Measurements from ENCODE around the gene CASR. TPM values are rescaled to one million over a fixed set of nuclear protein-coding genes. Genes with fewer than 3 reads are reported as not detected.
"Not testable (repeated sequence)": the region's sequence is repeated elsewhere in the genome, so short reads cannot be mapped to it uniquely, and the experiment has no call there.

The CASR gene
- total RNA-seq (not detected), polyA plus RNA-seq (under 1 TPM in 2 of 4 donors, not detected in 2; 0.16 to 0.45 TPM)

DNA sequence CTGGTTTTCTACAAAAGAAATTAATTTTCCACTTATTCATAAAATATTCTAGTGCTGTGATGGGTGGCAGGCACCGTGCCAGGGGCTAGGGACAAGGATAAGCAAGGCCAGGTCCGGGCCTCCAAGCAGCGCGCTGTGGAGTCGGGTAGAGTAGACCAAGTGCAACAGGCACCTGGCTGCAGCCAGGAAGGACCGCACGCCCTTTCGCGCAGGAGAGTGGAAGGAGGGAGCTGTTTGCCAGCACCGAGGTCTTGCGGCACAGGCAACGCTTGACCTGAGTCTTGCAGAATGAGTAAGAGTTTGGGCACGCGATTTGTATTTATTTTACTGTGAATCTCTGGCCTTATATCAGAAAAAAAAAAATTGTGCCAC lies at the start of gene CASR:
CASR (plus strand) TSS at position 148 of the 372 bp plus-strand sequence. CDS start 70,522 bp downstream, outside the sequence.
- no peak within 1 kb of the TSS for H3K4me3 ChIP-seq (ENCODE audit: low read depth, low read length)
- ATAC-seq (ENCODE audit: low read depth in 2 of 2) (no peak), DNase-seq (peak in 1 of 3 donors; percentile 11)
- Mint-ChIP-seq H3K36me3 (no peaks in the 10 kb centered on the region), H3K27me3 (peaks cover 75% of the 10 kb centered on the region), H3K9me3 (peaks cover 0 to 5% (median 0%) of the 10 kb centered on the region in 7 donors), H3K4me1 (peaks cover 0 to 2% (median 0%) of the 10 kb centered on the region in 4 donors), H3K27ac (no peak within 1 kb of the TSS), H3K4me3 (peak within 1 kb of the TSS in 1 of 4 donors; percentile 42)
- no peaks in the 10 kb centered on the region for H3K36me3 ChIP-seq (ENCODE audit: control insufficient read depth, insufficient read depth, low read length)
- peaks cover 28% of the 10 kb centered on the region for H3K27me3 ChIP-seq (ENCODE audit: control insufficient read depth, insufficient read depth, low read length)
- no peaks in the 10 kb centered on the region for H3K4me1 ChIP-seq (ENCODE audit: control insufficient read depth, insufficient read depth, low read length, poor library complexity, severe bottlenecking)
- no peaks in the 10 kb centered on the region for H3K9me3 ChIP-seq (ENCODE audit: control insufficient read depth in 2 of 2, low read length in 2 of 2)
- no peak within 1 kb of the TSS for H3K27ac ChIP-seq (ENCODE audit: insufficient read depth, low read length, poor library complexity, severe bottlenecking)

DNA sequence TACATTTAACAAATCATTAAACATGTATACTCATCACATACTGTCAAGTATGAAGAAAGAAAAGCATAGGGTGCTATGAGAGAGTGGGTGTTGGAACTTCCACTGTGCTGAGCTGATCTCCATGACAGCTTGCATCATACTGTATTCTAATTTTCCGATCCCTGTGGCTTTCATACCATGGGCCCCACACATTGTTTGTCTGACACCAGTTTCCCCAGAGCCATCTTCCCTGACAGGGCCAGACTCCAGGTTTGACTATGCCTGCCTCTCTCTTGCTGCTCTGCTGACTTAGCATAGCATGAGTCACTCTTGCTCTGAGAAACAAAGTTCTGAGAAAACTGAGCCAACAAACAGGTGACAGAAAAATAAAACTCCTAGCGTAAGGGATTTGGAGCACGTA lies 37.0 kb upstream of the CASR start:
- no peaks in the 10 kb centered on the region for H3K4me1 Mint-ChIP-seq
- Histone ChIP-seq H3K4me3 (ENCODE audit: low read depth, low read length) (no peak overlapping the region), H3K9me3 (ENCODE audit: control insufficient read depth in 2 of 2, low read length in 2 of 2) (no peaks in the 10 kb centered on the region), H3K27ac (ENCODE audit: insufficient read depth, low read length, poor library complexity, severe bottlenecking) (no peak overlapping the region), H3K27me3 (ENCODE audit: control insufficient read depth, insufficient read depth, low read length) (peaks cover 3% of the 10 kb centered on the region), H3K36me3 (ENCODE audit: control insufficient read depth, insufficient read depth, low read length) (no peaks in the 10 kb centered on the region), H3K4me1 (ENCODE audit: control insufficient read depth, insufficient read depth, low read length, poor library complexity, severe bottlenecking) (no peaks in the 10 kb centered on the region)
- ATAC-seq (ENCODE audit: low read depth in 2 of 2) (no peak), DNase-seq (peak in 1 of 3 donors; percentile 86)
- H3K27me3 Mint-ChIP-seq: no peaks in the 10 kb centered on the region
- H3K4me3 Mint-ChIP-seq: no peak overlapping the region
- peaks cover 0 to 8% (median 4%) of the 10 kb centered on the region in 7 donors for H3K9me3 Mint-ChIP-seq
- H3K36me3 Mint-ChIP-seq: no peaks in the 10 kb centered on the region
- peak overlapping the region in 1 of 3 donors; percentile 42 for H3K27ac Mint-ChIP-seq

GRCh38 chr3:122148941-122149627 lies 34.4 kb upstream of the CASR start:
- H3K36me3 ChIP-seq (ENCODE audit: control insufficient read depth, insufficient read depth, low read length): no peaks in the 10 kb centered on the region
- no peak overlapping the region for H3K27ac ChIP-seq (ENCODE audit: insufficient read depth, low read length, poor library complexity, severe bottlenecking)
- peaks cover 3% of the 10 kb centered on the region for H3K27me3 ChIP-seq (ENCODE audit: control insufficient read depth, insufficient read depth, low read length)
- Mint-ChIP-seq H3K27me3 (no peaks in the 10 kb centered on the region), H3K9me3 (peaks cover 0 to 11% (median 5%) of the 10 kb centered on the region in 7 donors), H3K4me3 (no peak overlapping the region), H3K36me3 (no peaks in the 10 kb centered on the region), H3K27ac (no peak overlapping the region), H3K4me1 (no peaks in the 10 kb centered on the region)
- no peak overlapping the region for H3K4me3 ChIP-seq (ENCODE audit: low read depth, low read length)
- ATAC-seq (ENCODE audit: low read depth in 2 of 2) (no peak), DNase-seq (peak in 1 of 3 donors; percentile 33)
- peaks cover 4 to 9% of the 10 kb centered on the region in 2 experiments for H3K9me3 ChIP-seq (ENCODE audit: control insufficient read depth in 2 of 2, low read length in 2 of 2)
- H3K4me1 ChIP-seq (ENCODE audit: control insufficient read depth, insufficient read depth, low read length, poor library complexity, severe bottlenecking): no peaks in the 10 kb centered on the region

- Histone ChIP-seq H3K36me3 (ENCODE audit: control insufficient read depth, insufficient read depth, low read length) (no peaks in the 10 kb centered on the region), H3K27ac (ENCODE audit: insufficient read depth, low read length, poor library complexity, severe bottlenecking) (no peak overlapping the region), H3K27me3 (ENCODE audit: control insufficient read depth, insufficient read depth, low read length) (no peaks in the 10 kb centered on the region), H3K4me1 (ENCODE audit: control insufficient read depth, insufficient read depth, low read length, poor library complexity, severe bottlenecking) (no peaks in the 10 kb centered on the region), H3K4me3 (ENCODE audit: low read depth, low read length) (no peak overlapping the region), H3K9me3 (ENCODE audit: control insufficient read depth in 2 of 2, low read length in 2 of 2) (peaks cover 10 to 30% of the 10 kb centered on the region in 2 experiments)
- Mint-ChIP-seq H3K36me3 (no peaks in the 10 kb centered on the region), H3K4me1 (no peaks in the 10 kb centered on the region), H3K27ac (no peak overlapping the region), H3K27me3 (no peaks in the 10 kb centered on the region), H3K9me3 (peaks cover 3 to 30% (median 13%) of the 10 kb centered on the region in 7 donors), H3K4me3 (no peak overlapping the region)
- no peak for ATAC-seq (ENCODE audit: low read depth in 2 of 2)
- DNase-seq: no peak
Measured at GRCh38 chr3:122151480-122151879, 32.0 kb upstream of the CASR start.

DNA sequence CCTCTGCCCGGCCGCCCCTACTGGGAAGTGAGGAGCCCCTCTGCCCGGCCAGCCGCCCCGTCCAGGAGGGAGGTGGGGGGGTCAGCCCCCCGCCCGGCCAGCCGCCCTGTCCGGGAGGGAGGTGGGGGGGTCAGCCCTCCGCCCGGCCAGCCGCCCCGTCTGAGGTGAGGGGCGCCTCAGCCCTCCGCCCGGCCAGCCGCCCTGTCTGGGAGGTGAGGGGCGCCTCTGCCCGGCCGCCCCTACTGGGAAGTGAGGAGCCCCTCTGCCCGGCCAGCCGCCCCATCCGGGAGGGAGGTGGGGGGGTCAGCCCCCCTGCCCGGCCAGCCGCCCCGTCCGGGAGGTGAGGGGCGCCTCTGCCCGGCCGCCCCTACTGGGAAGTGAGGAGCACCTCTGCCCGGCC lies 18.5 kb upstream of the CASR start:
- ATAC-seq (ENCODE audit: low read depth in 2 of 2); H3K4me3 Mint-ChIP-seq; H3K27me3 Mint-ChIP-seq; H3K4me3 ChIP-seq (ENCODE audit: low read depth, low read length); H3K27ac Mint-ChIP-seq; H3K27ac ChIP-seq (ENCODE audit: insufficient read depth, low read length, poor library complexity, severe bottlenecking); H3K36me3 Mint-ChIP-seq; H3K4me1 ChIP-seq (ENCODE audit: control insufficient read depth, insufficient read depth, low read length, poor library complexity, severe bottlenecking); H3K36me3 ChIP-seq (ENCODE audit: control insufficient read depth, insufficient read depth, low read length); H3K27me3 ChIP-seq (ENCODE audit: control insufficient read depth, insufficient read depth, low read length); DNase-seq; H3K9me3 ChIP-seq (ENCODE audit: control insufficient read depth in 2 of 2, low read length in 2 of 2); H3K4me1 Mint-ChIP-seq: not testable (repeated sequence)
- peaks cover 2 to 22% (median 4%) of the 10 kb centered on the region in 7 donors for H3K9me3 Mint-ChIP-seq

DNA sequence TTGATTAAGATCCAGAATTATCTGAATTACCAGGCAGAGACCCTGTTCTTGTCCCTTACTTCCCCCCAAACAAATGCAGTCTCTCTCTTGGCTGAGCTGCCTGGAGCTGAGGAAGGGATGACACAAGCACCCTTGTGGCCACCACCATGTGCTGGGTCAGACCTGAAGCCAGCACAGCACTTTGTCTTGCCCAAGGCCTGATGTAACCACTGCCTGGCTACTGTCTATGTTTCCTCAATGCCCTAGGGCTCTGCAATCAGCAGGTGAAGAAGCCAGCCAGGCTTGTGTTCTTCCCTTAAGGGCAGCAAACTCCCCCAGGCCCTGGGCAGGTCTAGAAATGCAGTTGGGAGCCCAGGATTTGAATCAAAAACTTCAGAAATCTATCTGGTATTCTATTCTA lies 15.8 kb upstream of the CASR start:
- Histone ChIP-seq H3K4me1 (ENCODE audit: control insufficient read depth, insufficient read depth, low read length, poor library complexity, severe bottlenecking) (no peaks in the 10 kb centered on the region), H3K4me3 (ENCODE audit: low read depth, low read length) (no peak overlapping the region), H3K36me3 (ENCODE audit: control insufficient read depth, insufficient read depth, low read length) (no peaks in the 10 kb centered on the region), H3K9me3 (ENCODE audit: control insufficient read depth in 2 of 2, low read length in 2 of 2) (no peaks in the 10 kb centered on the region), H3K27me3 (ENCODE audit: control insufficient read depth, insufficient read depth, low read length) (no peaks in the 10 kb centered on the region), H3K27ac (ENCODE audit: insufficient read depth, low read length, poor library complexity, severe bottlenecking) (no peak overlapping the region)
- Mint-ChIP-seq H3K9me3 (peaks cover 0 to 12% (median 3%) of the 10 kb centered on the region in 7 donors), H3K27me3 (no peaks in the 10 kb centered on the region), H3K36me3 (no peaks in the 10 kb centered on the region), H3K27ac (no peak overlapping the region), H3K4me1 (no peaks in the 10 kb centered on the region), H3K4me3 (no peak overlapping the region)
- DNase-seq (no peak), ATAC-seq (ENCODE audit: low read depth in 2 of 2) (no peak)

DNA sequence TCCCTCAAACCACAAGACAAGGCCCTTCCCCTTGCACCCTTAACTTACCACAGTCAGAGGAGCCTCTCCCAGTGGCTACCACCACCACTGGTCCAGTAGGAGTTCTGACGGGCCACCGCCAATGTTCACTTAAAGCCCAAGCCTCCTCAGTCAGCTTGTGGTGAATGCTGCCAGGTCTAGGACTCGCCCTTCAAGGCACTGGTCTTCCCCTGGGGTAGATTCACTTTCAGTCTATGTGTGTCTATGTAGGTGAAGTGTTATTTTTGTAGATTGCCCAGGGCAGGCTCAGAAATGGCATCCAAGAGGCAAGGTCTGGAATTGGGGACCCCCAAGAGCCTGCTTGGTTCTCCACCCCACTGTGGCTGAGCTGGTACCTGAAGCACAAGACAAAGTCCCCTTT lies 15.4 kb upstream of the CASR start:
- H3K4me1 Mint-ChIP-seq: no peaks in the 10 kb centered on the region
- Histone ChIP-seq H3K4me3 (ENCODE audit: low read depth, low read length) (no peak overlapping the region), H3K27ac (ENCODE audit: insufficient read depth, low read length, poor library complexity, severe bottlenecking) (no peak overlapping the region), H3K9me3 (ENCODE audit: control insufficient read depth in 2 of 2, low read length in 2 of 2) (no peaks in the 10 kb centered on the region), H3K27me3 (ENCODE audit: control insufficient read depth, insufficient read depth, low read length) (no peaks in the 10 kb centered on the region), H3K36me3 (ENCODE audit: control insufficient read depth, insufficient read depth, low read length) (no peaks in the 10 kb centered on the region), H3K4me1 (ENCODE audit: control insufficient read depth, insufficient read depth, low read length, poor library complexity, severe bottlenecking) (no peaks in the 10 kb centered on the region)
- H3K9me3 Mint-ChIP-seq: peaks cover 0 to 15% (median 3%) of the 10 kb centered on the region in 7 donors
- no peaks in the 10 kb centered on the region for H3K36me3 Mint-ChIP-seq
- H3K4me3 Mint-ChIP-seq: no peak overlapping the region
- no peak for ATAC-seq (ENCODE audit: low read depth in 2 of 2)
- no peaks in the 10 kb centered on the region for H3K27me3 Mint-ChIP-seq
- H3K27ac Mint-ChIP-seq: no peak overlapping the region
- no peak for DNase-seq

DNA sequence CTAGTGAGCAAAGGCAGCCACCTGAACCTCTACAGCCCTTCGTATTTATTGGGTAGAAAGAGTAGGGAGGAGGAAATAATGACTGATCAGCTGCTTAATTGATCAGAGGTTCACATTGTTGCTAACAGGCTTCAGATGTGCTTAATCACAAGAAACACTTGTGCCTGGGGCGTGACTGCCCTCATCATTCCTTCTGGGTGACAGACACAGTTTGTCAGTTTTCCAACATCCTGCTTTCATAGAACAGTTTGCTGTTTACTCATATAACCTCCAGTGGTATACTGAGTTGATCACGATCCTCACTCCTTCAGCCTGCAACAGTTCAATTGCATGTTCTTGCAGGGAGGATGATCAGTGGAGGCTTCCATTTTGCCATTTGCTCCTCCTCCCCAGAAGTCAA lies 13.6 kb upstream of the CASR start:
- H3K27ac ChIP-seq (ENCODE audit: insufficient read depth, low read length, poor library complexity, severe bottlenecking): no peak overlapping the region
- no peaks in the 10 kb centered on the region for H3K36me3 ChIP-seq (ENCODE audit: control insufficient read depth, insufficient read depth, low read length)
- no peak for DNase-seq

More for the DNA sequence above, 13.6 kb upstream of the CASR start:
- Mint-ChIP-seq H3K4me3 (no peak overlapping the region), H3K36me3 (no peaks in the 10 kb centered on the region), H3K9me3 (peaks cover 0 to 15% (median 3%) of the 10 kb centered on the region in 7 donors), H3K27ac (no peak overlapping the region), H3K27me3 (no peaks in the 10 kb centered on the region), H3K4me1 (no peaks in the 10 kb centered on the region)
- no peak overlapping the region for H3K4me3 ChIP-seq (ENCODE audit: low read depth, low read length)
- no peaks in the 10 kb centered on the region for H3K9me3 ChIP-seq (ENCODE audit: control insufficient read depth in 2 of 2, low read length in 2 of 2)
- ATAC-seq (ENCODE audit: low read depth in 2 of 2): no peak
- H3K4me1 ChIP-seq (ENCODE audit: control insufficient read depth, insufficient read depth, low read length, poor library complexity, severe bottlenecking): no peaks in the 10 kb centered on the region
- peaks cover 2% of the 10 kb centered on the region for H3K27me3 ChIP-seq (ENCODE audit: control insufficient read depth, insufficient read depth, low read length)

Measured in CD4-positive, CD25-positive, alpha-beta regulatory T cell (primary cell).